Measurements from ENCODE around the gene SLC38A10. TPM values are rescaled to one million over a fixed set of nuclear protein-coding genes. Genes with fewer than 3 reads are reported as not detected.

SLC38A10 gene
- total and polyA plus RNA-seq, 3 experiments from 2014 or later = 49.0 to 71.1 (median 51.0) TPM

DNA sequence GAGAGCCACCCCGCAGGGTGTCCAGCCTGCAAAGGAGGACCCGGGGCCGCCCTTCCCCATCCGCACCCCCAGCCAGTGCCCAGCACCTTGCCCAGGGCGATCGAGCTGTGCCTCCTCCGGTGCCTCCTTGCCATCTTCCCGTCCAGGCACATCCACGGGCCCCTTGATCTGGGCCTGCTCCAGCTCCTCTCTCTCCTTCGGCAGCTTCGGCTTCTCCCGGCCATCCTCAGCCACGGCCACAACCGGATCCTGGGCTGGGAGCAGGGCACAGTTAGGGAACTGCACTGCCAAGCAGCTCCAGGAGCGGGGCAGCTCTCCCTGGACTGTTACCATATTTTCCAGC, 42.1 kb downstream of the SLC38A10 start:
- H3K36me3 ChIP-seq (ENCODE audit: insufficient read depth, low read length) = peaks cover 11% of the 10 kb centered on the region
- POLR2A ChIA-PET = no interaction called here
- H3K27ac ChIP-seq (ENCODE audit: low read depth, low read length) = no peak overlapping the region

DNA sequence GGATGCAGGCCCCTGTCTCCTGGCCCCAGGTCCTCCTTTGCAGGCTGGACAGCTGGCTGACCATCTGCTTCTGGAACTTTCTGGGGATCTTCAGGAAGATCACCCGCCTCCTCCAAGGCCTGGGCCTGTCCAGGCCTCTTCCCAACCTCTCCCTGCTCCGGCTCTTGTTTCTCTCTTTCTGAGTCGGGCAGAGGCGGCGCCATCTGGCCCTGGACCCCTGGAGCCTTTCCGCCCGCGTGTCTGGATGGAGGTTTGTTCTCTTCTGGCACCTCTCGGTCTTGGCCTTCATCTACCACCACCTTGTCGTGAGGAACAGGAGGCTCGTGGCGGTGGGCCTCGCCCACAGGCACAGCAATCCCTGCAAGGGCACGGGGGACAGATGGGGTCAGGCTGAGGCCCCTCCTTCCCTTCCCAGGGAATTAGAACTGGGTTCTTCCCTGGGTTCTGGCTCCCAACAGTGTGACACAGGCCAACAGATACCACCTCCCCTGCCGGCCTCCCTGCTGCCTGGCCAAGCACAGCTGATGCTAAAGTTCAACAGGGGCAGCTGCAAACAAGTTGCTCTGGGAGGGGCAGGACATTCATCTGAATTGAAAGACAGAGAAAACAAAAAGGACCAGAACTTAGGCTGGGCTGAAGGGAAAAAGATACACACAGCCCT, 42.7 kb downstream of the SLC38A10 start:
- Histone ChIP-seq H3K4me1 (ENCODE audit: insufficient read depth, low read length) (no peaks in the 10 kb centered on the region), H3K27me3 (ENCODE audit: insufficient read depth, low read length, poor library complexity, severe bottlenecking) (no peaks in the 10 kb centered on the region), H3K27ac (ENCODE audit: low read depth, low read length) (no peak overlapping the region), H3K9me3 (ENCODE audit: low read length) (no peaks in the 10 kb centered on the region), H3K4me3 (ENCODE audit: low read length) (no peak overlapping the region), H3K36me3 (ENCODE audit: insufficient read depth, low read length) (peaks cover 11% of the 10 kb centered on the region)
- Mint-ChIP-seq H3K36me3 (peaks cover 3 to 55% (median 11%) of the 10 kb centered on the region in 3 donors), H3K4me1 (peaks cover 9 to 12% (median 11%) of the 10 kb centered on the region in 3 donors), H3K27ac (no peak overlapping the region), H3K4me3 (no peak overlapping the region), H3K27me3 (peaks cover 0 to 2% of the 10 kb centered on the region in 2 donors), H3K9me3 (no peaks in the 10 kb centered on the region)
- DNase-seq = no peak
- POLR2A ChIA-PET = no interaction called here
- CTCF ChIA-PET = interaction anchor here (0.9 to 5.3 kb wide), 7 partner anchors 26 to 649 kb away, joined by 3 to 40 read pairs (median 4); partner anchors contain the start of gene SLC38A10

More for the DNA sequence above, 42.1 kb downstream of the SLC38A10 start:
- H3K36me3 Mint-ChIP-seq = peaks cover 3 to 58% (median 11%) of the 10 kb centered on the region in 3 donors
- CTCF ChIA-PET = interaction anchor here (0.9 to 5.3 kb wide), 7 partner anchors 25 to 649 kb away, joined by 3 to 40 read pairs (median 4); partner anchors contain the start of gene SLC38A10
- peak overlapping the region in 3 of 8 donors; percentile 7 to 80 (median 64) for H3K27ac Mint-ChIP-seq
- H3K27me3 Mint-ChIP-seq = peaks cover 0 to 2% of the 10 kb centered on the region in 2 donors
- no peaks in the 10 kb centered on the region for H3K9me3 Mint-ChIP-seq
- Histone ChIP-seq H3K4me1 (ENCODE audit: insufficient read depth, low read length) (no peaks in the 10 kb centered on the region), H3K4me3 (ENCODE audit: low read length) (no peak overlapping the region), H3K27me3 (ENCODE audit: insufficient read depth, low read length, poor library complexity, severe bottlenecking) (no peaks in the 10 kb centered on the region), H3K9me3 (ENCODE audit: low read length) (no peaks in the 10 kb centered on the region)
- no peak for DNase-seq
- H3K4me1 Mint-ChIP-seq = peaks cover 9 to 12% (median 11%) of the 10 kb centered on the region in 3 donors
- H3K4me3 Mint-ChIP-seq = no peak overlapping the region

DNA sequence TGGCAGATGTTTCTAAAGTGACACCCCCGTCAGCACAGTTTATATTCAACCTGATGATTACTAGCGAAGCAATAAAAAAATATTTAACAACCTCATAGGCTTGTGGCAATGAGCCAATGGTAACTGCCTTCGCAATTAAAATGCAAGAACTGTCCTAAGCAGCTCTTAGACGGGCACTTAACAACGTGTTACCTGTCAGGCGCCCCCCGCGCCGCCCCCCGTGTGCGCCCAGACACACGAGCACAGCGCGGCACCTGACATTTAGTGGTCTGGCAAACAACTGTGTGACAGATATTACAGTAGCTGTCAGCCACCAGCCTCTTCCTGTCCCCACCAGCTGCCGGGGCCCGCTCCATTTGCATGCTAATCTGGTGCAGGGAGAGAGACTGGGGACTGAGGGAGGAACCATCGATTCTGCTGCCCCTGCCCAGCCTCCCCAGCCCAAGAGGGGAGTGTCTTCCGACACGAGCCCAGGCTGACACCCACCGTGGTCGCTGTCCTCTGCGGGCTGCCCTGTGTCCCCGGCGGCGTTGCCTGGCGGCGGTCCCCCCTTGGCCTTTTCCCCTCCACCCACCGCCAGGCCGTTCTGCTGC, 43.3 kb downstream of the SLC38A10 start:
- peak in 1 of 5 donors; percentile 13 for DNase-seq
- Histone ChIP-seq H3K36me3 (ENCODE audit: insufficient read depth, low read length) (peaks cover 11% of the 10 kb centered on the region), H3K27ac (ENCODE audit: low read depth, low read length) (no peak overlapping the region), H3K9me3 (ENCODE audit: low read length) (no peaks in the 10 kb centered on the region), H3K4me3 (ENCODE audit: low read length) (no peak overlapping the region), H3K4me1 (ENCODE audit: insufficient read depth, low read length) (no peaks in the 10 kb centered on the region), H3K27me3 (ENCODE audit: insufficient read depth, low read length, poor library complexity, severe bottlenecking) (no peaks in the 10 kb centered on the region)
- peaks cover 9 to 12% (median 11%) of the 10 kb centered on the region in 3 donors for H3K4me1 Mint-ChIP-seq
- ChIA-PET CTCF (interaction anchor here (1.8 kb wide), 1 partner anchor 349 kb away, joined by 5 read pairs; no protein-coding TSS in a partner anchor), POLR2A (no interaction called here)
- H3K36me3 Mint-ChIP-seq = peaks cover 3 to 48% (median 11%) of the 10 kb centered on the region in 3 donors
- peaks cover 0 to 2% of the 10 kb centered on the region in 2 donors for H3K27me3 Mint-ChIP-seq
- no peaks in the 10 kb centered on the region for H3K9me3 Mint-ChIP-seq
- peak overlapping the region in 1 of 7 donors; percentile 68 for H3K4me3 Mint-ChIP-seq
- no peak overlapping the region for H3K27ac Mint-ChIP-seq

DNA sequence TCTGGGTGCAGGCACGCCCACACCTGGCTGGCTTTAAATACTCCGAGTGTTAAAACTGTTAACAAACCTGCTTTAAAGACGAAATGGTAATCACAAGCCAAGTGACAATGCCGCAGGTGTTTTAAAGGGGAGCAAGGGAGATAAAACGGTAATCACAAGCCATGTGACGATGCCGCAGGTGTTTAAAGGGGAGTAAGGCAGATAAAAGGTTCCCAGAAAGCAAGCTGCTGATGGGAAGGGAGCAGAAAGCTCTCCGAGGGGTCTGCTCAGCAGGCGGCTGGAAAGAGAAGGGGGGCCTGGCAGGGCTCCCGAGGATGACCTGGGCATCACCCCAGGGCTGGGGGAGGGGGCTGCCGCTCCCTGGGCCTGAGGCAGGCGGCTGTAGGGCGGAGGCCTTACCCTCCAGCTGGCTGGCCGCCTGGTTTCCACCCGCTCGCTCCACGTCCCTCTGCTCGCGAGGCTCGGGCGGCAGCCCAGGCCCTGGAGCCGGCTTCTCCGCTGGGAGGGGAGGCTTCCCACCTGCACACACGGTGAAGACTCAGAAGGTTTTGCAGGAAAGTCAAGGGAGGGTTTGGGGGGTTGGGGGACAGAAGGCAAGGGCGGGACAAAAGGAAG, 43.9 kb downstream of the SLC38A10 start:
- Histone ChIP-seq H3K4me3 (ENCODE audit: low read length) (no peak overlapping the region), H3K4me1 (ENCODE audit: insufficient read depth, low read length) (no peaks in the 10 kb centered on the region), H3K27ac (ENCODE audit: low read depth, low read length) (no peak overlapping the region), H3K9me3 (ENCODE audit: low read length) (no peaks in the 10 kb centered on the region), H3K36me3 (ENCODE audit: insufficient read depth, low read length) (peaks cover 11% of the 10 kb centered on the region), H3K27me3 (ENCODE audit: insufficient read depth, low read length, poor library complexity, severe bottlenecking) (no peaks in the 10 kb centered on the region)
- CTCF ChIA-PET = interaction anchor here (0.7 kb wide), 1 partner anchor 233 kb away, joined by 4 read pairs; no protein-coding TSS in a partner anchor
- Mint-ChIP-seq H3K4me1 (peaks cover 9 to 12% (median 11%) of the 10 kb centered on the region in 3 donors), H3K27ac (no peak overlapping the region), H3K27me3 (peaks cover 0 to 2% of the 10 kb centered on the region in 2 donors), H3K9me3 (no peaks in the 10 kb centered on the region), H3K36me3 (peaks cover 3 to 48% (median 11%) of the 10 kb centered on the region in 3 donors), H3K4me3 (peak overlapping the region in 1 of 7 donors; percentile 68)
- no peak for DNase-seq
- POLR2A ChIA-PET = no interaction called here

DNA sequence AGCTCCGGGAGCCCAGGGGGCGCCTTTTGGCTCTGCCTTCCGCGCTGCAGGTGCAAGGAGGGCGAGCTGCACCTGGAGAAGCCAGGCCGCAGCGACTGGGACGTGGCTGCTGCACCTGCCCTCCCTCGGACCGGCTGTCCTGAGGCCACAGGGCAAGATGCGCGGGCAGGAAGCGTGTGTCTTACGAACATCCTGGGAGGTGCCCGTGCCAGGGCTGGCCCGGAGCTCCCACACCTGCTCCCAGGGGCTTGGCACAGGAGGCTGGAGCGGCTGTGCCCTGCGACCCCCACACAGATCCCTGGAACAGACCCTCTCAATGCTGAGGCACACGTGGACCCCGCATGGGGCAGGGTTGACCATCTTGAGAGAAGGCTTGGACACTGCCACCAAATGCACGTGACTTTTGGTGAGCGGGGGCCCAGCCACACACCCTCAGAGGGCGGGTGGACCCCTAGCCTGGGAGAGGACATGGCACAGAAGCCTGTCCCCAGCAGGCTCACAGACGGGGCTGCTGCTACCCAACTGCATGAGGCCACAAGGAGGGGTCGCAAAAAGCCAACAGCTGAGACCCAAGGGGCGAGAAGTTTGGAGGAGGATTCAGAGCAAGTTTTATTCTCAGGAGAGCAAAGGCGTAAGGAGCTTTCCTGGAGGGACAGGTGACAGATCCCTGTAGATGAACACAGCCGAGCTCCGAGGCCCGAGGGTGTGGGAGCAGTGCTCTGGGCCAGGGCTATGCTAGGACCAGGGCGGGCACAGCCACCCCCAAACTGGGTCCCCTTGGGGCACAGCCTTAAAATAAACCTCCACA, 44.6 kb downstream of the SLC38A10 start:
- DNase-seq = no peak
- H3K9me3 ChIP-seq (ENCODE audit: low read length) = no peaks in the 10 kb centered on the region
- peaks cover 11% of the 10 kb centered on the region for H3K36me3 ChIP-seq (ENCODE audit: insufficient read depth, low read length)
- ChIA-PET CTCF (interaction anchor here (0.7 kb wide), 1 partner anchor 234 kb away, joined by 4 read pairs; no protein-coding TSS in a partner anchor), POLR2A (no interaction called here)
- H3K9me3 Mint-ChIP-seq = no peaks in the 10 kb centered on the region
- peaks cover 9 to 12% (median 11%) of the 10 kb centered on the region in 3 donors for H3K4me1 Mint-ChIP-seq
- no peak overlapping the region for H3K27ac Mint-ChIP-seq
- H3K27me3 ChIP-seq (ENCODE audit: insufficient read depth, low read length, poor library complexity, severe bottlenecking) = no peaks in the 10 kb centered on the region
- no peak overlapping the region for H3K27ac ChIP-seq (ENCODE audit: low read depth, low read length)
- H3K36me3 Mint-ChIP-seq = peaks cover 3 to 45% (median 11%) of the 10 kb centered on the region in 3 donors
- no peak overlapping the region for H3K4me3 ChIP-seq (ENCODE audit: low read length)
- H3K4me3 Mint-ChIP-seq = no peak overlapping the region
- no peaks in the 10 kb centered on the region for H3K4me1 ChIP-seq (ENCODE audit: insufficient read depth, low read length)
- H3K27me3 Mint-ChIP-seq = peaks cover 0 to 2% of the 10 kb centered on the region in 2 donors

DNA sequence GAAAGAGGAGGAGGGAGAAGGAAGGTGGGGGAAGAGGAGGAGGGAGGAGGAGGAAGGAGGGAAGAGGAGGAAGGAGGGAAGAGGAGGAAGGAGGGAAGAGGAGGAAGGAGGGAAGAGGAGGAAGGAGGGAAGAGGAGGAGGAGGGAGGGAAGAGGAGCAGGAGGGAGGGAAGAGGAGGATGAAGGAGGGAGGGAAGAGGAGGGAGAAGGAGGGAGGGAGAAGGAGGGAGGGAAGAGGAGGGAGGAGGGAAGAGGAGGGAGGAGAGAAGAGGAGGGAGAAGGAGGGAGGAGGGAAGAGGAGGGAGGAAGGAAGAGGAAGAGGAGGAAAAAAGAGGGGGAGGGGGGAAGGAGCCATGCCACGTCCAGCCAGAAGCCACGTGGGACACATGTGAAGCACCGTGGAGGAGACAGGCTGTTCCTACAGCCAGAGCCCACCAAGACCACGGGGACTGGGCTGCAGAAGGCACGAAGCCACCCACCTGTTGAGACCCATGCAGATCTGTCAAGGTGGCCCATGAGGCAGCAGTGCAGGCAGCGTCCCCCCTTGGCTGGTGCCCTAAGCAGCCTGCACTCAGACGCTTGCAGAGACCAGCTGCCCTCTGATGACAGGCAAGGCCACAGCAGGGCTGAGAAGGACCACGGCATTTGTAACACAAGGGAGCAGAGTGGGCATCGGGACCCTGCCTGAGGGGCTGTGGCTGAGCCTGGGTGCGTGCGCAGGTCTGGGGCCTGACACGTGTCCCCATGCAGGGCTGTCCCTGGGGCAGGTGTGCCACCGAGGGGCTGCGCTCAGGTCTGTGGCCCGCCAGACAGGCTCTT, 45.7 kb downstream of the SLC38A10 start:
- Histone ChIP-seq H3K4me3 (ENCODE audit: low read length) (no peak overlapping the region), H3K27ac (ENCODE audit: low read depth, low read length) (no peak overlapping the region), H3K4me1 (ENCODE audit: insufficient read depth, low read length) (no peaks in the 10 kb centered on the region), H3K36me3 (ENCODE audit: insufficient read depth, low read length) (peaks cover 11% of the 10 kb centered on the region), H3K27me3 (ENCODE audit: insufficient read depth, low read length, poor library complexity, severe bottlenecking) (no peaks in the 10 kb centered on the region), H3K9me3 (ENCODE audit: low read length) (no peaks in the 10 kb centered on the region)
- Mint-ChIP-seq H3K27ac (no peak overlapping the region), H3K27me3 (peaks cover 0 to 2% of the 10 kb centered on the region in 2 donors), H3K36me3 (peaks cover 3 to 37% (median 11%) of the 10 kb centered on the region in 3 donors), H3K4me1 (peaks cover 9 to 16% (median 12%) of the 10 kb centered on the region in 3 donors), H3K9me3 (no peaks in the 10 kb centered on the region), H3K4me3 (no peak overlapping the region)
- CTCF ChIA-PET = no interaction called here
- POLR2A ChIA-PET = no interaction called here
- DNase-seq = no peak

DNA sequence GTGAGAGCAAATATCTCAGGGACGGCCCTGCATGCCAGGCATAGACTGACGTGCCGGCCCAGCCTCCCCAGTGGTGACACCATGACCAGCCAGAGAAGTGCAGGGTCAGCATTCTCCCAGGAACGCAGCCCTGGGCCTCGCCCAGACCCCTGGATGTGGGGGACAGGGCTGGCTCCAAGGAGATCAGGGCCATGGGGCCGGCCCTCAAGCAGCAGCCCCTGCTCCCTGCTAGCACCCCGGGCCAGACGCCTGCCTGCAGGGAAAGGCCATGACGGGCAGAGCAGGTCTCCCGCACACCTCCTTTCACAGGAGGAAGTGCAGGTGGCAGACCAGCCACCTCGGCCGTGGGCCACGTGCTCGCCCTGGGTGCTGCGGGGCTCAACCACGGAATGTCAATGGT, 46.5 kb downstream of the SLC38A10 start:
- POLR2A ChIA-PET = no interaction called here
- H3K4me3 Mint-ChIP-seq = no peak overlapping the region

More for the DNA sequence above, 46.5 kb downstream of the SLC38A10 start:
- Mint-ChIP-seq H3K27me3 (peaks cover 0 to 2% of the 10 kb centered on the region in 2 donors), H3K36me3 (peaks cover 3 to 35% (median 9%) of the 10 kb centered on the region in 3 donors), H3K27ac (peak overlapping the region in 1 of 8 donors; percentile 27), H3K9me3 (no peaks in the 10 kb centered on the region), H3K4me1 (peaks cover 6 to 12% (median 9%) of the 10 kb centered on the region in 3 donors)
- Histone ChIP-seq H3K9me3 (ENCODE audit: low read length) (no peaks in the 10 kb centered on the region), H3K4me3 (ENCODE audit: low read length) (no peak overlapping the region), H3K27me3 (ENCODE audit: insufficient read depth, low read length, poor library complexity, severe bottlenecking) (no peaks in the 10 kb centered on the region), H3K27ac (ENCODE audit: low read depth, low read length) (no peak overlapping the region), H3K36me3 (ENCODE audit: insufficient read depth, low read length) (peaks cover 11% of the 10 kb centered on the region), H3K4me1 (ENCODE audit: insufficient read depth, low read length) (no peaks in the 10 kb centered on the region)
- CTCF ChIA-PET = no interaction called here
- DNase-seq = no peak
